22Rv1 (cell line): ENCODE data around the gene NTN1.

ENCODE experiments used
- ZFX ChIP-seq: fragments of 450-650 bp; IDR thresholded peaks from 2 replicates; pipeline ENCODE4 v1.6.1; 2017; ENCODE audit warnings: antibody characterized with exemption, borderline replicate concordance
- TF ChIP-seq, protein P1 (sequence below): fragments of 450-650 bp; IDR thresholded peaks from 2 replicates; pipeline ENCODE4 v1.5.1; 2017; ENCODE audit warnings: mild to moderate bottlenecking

- TF ChIP-seq, protein P1, sequence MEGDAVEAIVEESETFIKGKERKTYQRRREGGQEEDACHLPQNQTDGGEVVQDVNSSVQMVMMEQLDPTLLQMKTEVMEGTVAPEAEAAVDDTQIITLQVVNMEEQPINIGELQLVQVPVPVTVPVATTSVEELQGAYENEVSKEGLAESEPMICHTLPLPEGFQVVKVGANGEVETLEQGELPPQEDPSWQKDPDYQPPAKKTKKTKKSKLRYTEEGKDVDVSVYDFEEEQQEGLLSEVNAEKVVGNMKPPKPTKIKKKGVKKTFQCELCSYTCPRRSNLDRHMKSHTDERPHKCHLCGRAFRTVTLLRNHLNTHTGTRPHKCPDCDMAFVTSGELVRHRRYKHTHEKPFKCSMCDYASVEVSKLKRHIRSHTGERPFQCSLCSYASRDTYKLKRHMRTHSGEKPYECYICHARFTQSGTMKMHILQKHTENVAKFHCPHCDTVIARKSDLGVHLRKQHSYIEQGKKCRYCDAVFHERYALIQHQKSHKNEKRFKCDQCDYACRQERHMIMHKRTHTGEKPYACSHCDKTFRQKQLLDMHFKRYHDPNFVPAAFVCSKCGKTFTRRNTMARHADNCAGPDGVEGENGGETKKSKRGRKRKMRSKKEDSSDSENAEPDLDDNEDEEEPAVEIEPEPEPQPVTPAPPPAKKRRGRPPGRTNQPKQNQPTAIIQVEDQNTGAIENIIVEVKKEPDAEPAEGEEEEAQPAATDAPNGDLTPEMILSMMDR: no peak
- TF ChIP-seq ZFX: no peak
Measured at GRCh38 chr17:9174312-9174711, 153.0 kb downstream of the NTN1 start.
